Activated naive CD4-positive, alpha-beta T cell treated with anti-CD3 and anti-CD28 coated beads, Interleukin-2, amount 10 ng/mL, durations not matched to agents 7 days and 5 days (primary cell): ENCODE measurements around the gene DCTN1.
A peak's percentile ranks its signal among the peaks of the same experiment; 100 is the strongest.

Experiments used
- CTCF ChIA-PET: fragments of 350-600 bp; sonication (Branson Sonifier 250); formaldehyde crosslinking; loops from one replicate; lab custom pipeline; 2021; ENCODE audit warnings: antibody characterized with exemption; lab: Charles Lee
- DNase-seq: peaks from one replicate; pipeline ENCODE4 v3.0.0-alpha.2; 2020
- H3K27ac Mint-ChIP-seq: one replicate; pipeline ENCODE4 v1.8.0; 2021; ENCODE audit warnings: mild to moderate bottlenecking, moderate library complexity, mixed read lengths
- H3K27me3 Mint-ChIP-seq: one replicate; pipeline ENCODE4 v1.8.0; 2021; ENCODE audit warnings: mild to moderate bottlenecking, mixed read lengths
- H3K36me3 Mint-ChIP-seq: one replicate; pipeline ENCODE4 v1.8.0; 2021; ENCODE audit warnings: mixed read lengths
- H3K4me1 Mint-ChIP-seq: one replicate; pipeline ENCODE4 v1.8.0; 2021; ENCODE audit warnings: mixed read lengths
- H3K4me3 Mint-ChIP-seq: one replicate; pipeline ENCODE4 v1.8.0; 2021; ENCODE audit warnings: mild to moderate bottlenecking, moderate library complexity, mixed read lengths
- H3K9me3 Mint-ChIP-seq: one replicate; pipeline ENCODE4 v1.8.0; 2021; ENCODE audit warnings: mixed read lengths

The DCTN1 gene

DNA sequence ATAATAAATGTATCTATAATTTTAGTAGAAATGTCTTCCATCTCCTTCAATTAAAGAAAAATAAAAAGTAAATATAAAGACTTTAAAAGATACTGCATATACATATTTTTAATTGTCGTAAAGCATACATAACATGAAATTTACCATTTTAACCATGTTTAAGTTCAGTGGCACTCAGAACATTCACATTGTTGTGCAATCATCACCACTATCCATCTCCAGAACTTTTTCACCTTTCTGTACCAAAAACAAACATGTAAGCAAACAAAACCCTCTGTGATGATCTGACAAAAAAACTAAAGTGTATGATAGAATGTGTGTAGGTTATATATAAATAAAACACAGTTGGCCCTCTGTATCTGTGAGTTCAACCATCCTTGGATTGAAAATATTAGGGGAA, 13.4 kb upstream of the DCTN1 start:
- Mint-ChIP-seq H3K27me3 (peaks cover 12% of the 10 kb centered on the region), H3K9me3 (no peaks in the 10 kb centered on the region), H3K4me1 (peaks cover 5% of the 10 kb centered on the region), H3K4me3 (no peak overlapping the region), H3K36me3 (no peaks in the 10 kb centered on the region), H3K27ac (no peak overlapping the region)
- DNase-seq = no peak
- CTCF ChIA-PET = interaction anchor here (1.4 kb wide), 1 partner anchor 59 kb away, joined by 3 read pairs; no protein-coding TSS in a partner anchor

DNA sequence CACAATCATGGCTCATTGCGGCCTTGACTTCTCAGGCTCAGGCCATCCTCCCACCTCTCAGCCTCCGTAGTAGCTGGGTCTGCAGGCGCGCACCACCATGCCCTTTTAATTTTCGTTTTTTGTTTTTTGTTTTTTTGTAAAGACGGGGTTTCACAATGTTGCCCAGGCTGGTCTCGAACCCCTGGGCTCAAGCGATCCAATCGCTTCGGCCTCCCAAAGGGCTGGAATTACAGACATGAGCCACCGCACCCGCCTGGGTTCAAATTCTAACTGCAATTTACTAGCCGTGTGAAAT, 12.3 kb upstream of the DCTN1 start:
- no peaks in the 10 kb centered on the region for H3K9me3 Mint-ChIP-seq
- H3K27me3 Mint-ChIP-seq = peaks cover 12% of the 10 kb centered on the region
- H3K4me1 Mint-ChIP-seq = peaks cover 5% of the 10 kb centered on the region
- H3K4me3 Mint-ChIP-seq = no peak overlapping the region
- no peak overlapping the region for H3K27ac Mint-ChIP-seq
- H3K36me3 Mint-ChIP-seq = no peaks in the 10 kb centered on the region
- DNase-seq = no peak
- CTCF ChIA-PET = interaction anchor here (1.0 to 2.4 kb wide), 9 partner anchors 9 to 143 kb away, joined by 3 to 10 read pairs (median 4); partner anchors contain the start of genes C2orf81 and WDR54

GRCh38 chr2:74391580-74392448, 11.7 kb upstream of the DCTN1 start:
- Mint-ChIP-seq H3K36me3 (no peaks in the 10 kb centered on the region), H3K27me3 (peaks cover 12% of the 10 kb centered on the region), H3K4me3 (peak overlapping the region; percentile 93), H3K4me1 (peaks cover 5% of the 10 kb centered on the region), H3K27ac (peak overlapping the region; percentile 97), H3K9me3 (no peaks in the 10 kb centered on the region)
- DNase-seq = peak; percentile 96
- CTCF ChIA-PET = interaction anchor here (0.6 to 2.4 kb wide), 22 partner anchors 8 to 565 kb away, joined by 3 to 12 read pairs (median 4); partner anchors contain the start of genes C2orf81, CCDC142, TTC31 and WDR54

- peaks cover 5% of the 10 kb centered on the region for H3K4me1 Mint-ChIP-seq
- CTCF ChIA-PET = interaction anchor here (0.6 to 2.4 kb wide), 18 partner anchors 8 to 564 kb away, joined by 3 to 12 read pairs (median 4); partner anchors contain the start of genes C2orf81, CCDC142, TTC31 and WDR54
- H3K27ac Mint-ChIP-seq = peak overlapping the region; percentile 85
- H3K36me3 Mint-ChIP-seq = no peaks in the 10 kb centered on the region
- no peak for DNase-seq
- peaks cover 12% of the 10 kb centered on the region for H3K27me3 Mint-ChIP-seq
- no peaks in the 10 kb centered on the region for H3K9me3 Mint-ChIP-seq
- peak overlapping the region; percentile 93 for H3K4me3 Mint-ChIP-seq
These were observed 11.1 kb upstream of the DCTN1 start for GRCh38 chr2:74391209-74391579.

- no peaks in the 10 kb centered on the region for H3K36me3 Mint-ChIP-seq
- CTCF ChIA-PET = interaction anchor here (1.0 to 2.4 kb wide), 10 partner anchors 8 to 236 kb away, joined by 3 to 12 read pairs (median 4); partner anchors contain the start of genes C2orf81 and WDR54
- H3K27me3 Mint-ChIP-seq = peaks cover 12% of the 10 kb centered on the region
- DNase-seq = no peak
- H3K4me3 Mint-ChIP-seq = peak overlapping the region; percentile 67
- peak overlapping the region; percentile 43 for H3K27ac Mint-ChIP-seq
- H3K9me3 Mint-ChIP-seq = no peaks in the 10 kb centered on the region
- H3K4me1 Mint-ChIP-seq = peaks cover 5% of the 10 kb centered on the region
These were observed 10.5 kb upstream of the DCTN1 start for GRCh38 chr2:74390606-74391005.

DNA sequence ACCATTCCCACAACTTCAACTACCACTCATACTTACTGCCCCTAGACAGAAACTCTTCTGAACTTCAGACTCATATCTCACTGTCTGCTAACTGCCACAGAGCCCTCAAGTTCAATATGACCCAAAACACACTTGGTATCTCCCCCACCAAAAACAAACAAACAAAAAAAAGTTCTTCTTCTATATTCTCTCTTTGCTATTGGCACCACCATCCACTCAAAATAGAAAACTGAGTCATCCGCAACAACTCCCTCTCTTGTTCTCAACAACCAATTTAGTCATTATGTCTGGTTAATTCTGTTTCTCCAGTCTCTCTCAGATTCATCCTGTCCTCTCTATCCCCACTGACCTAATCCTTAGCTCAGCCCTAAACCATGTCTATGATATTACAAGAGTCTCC, 7.2 kb upstream of the DCTN1 start:
- CTCF ChIA-PET = no interaction called here
- no peak for DNase-seq
- Mint-ChIP-seq H3K9me3 (no peaks in the 10 kb centered on the region), H3K27me3 (no peaks in the 10 kb centered on the region), H3K4me3 (no peak overlapping the region), H3K27ac (no peak overlapping the region), H3K4me1 (peaks cover 1% of the 10 kb centered on the region), H3K36me3 (peaks cover 2% of the 10 kb centered on the region)

- Mint-ChIP-seq H3K9me3 (no peaks in the 10 kb centered on the region), H3K4me3 (no peak overlapping the region), H3K4me1 (peaks cover 12% of the 10 kb centered on the region), H3K27ac (no peak overlapping the region), H3K36me3 (peaks cover 2% of the 10 kb centered on the region), H3K27me3 (no peaks in the 10 kb centered on the region)
- no peak for DNase-seq
- CTCF ChIA-PET = no interaction called here
These were observed 5.3 kb upstream of the DCTN1 start for GRCh38 chr2:74385396-74385795.

DNA sequence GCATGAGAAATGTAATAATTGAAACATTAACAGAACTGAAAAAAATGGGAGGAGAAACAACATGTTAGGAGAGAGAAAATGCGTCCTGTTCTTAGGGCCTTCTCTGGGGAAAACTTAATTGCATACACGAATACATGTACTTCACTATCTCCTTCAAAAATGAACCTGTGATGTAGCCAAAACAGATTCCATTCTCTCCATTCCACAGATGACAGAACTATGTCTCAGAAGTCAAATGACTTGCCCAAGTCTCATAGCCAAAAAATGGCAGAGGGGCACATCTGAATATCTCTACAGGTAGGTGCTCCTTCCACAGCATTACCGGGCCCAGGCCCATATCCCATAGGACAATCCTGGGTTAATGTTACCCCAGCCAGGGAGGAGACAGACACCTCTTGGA, 3.9 kb upstream of the DCTN1 start:
- Mint-ChIP-seq H3K9me3 (no peaks in the 10 kb centered on the region), H3K36me3 (peaks cover 2% of the 10 kb centered on the region), H3K4me1 (peaks cover 18% of the 10 kb centered on the region), H3K27ac (no peak overlapping the region), H3K4me3 (no peak overlapping the region), H3K27me3 (no peaks in the 10 kb centered on the region)
- CTCF ChIA-PET = no interaction called here
- DNase-seq = no peak

DNA sequence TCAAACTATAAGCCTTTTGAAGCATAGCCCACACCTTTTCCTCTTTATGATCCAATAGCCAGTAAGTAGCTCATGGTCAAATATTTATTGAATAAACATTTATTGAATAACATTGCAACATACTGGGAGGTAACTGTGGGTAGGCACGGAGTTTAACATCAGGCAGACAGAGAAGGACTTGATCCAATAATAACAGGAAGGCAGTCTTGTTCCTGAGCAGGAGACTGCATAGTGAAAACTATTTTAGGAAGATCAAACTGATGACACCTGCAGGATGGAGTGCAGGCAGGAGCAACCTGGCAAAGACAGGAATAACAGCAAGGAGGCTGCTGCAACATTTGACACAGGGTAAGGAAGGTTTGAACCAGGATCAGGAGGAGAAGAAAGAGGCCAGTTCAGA, 3.1 kb upstream of the DCTN1 start:
- Mint-ChIP-seq H3K9me3 (no peaks in the 10 kb centered on the region), H3K27me3 (no peaks in the 10 kb centered on the region), H3K4me1 (peaks cover 23% of the 10 kb centered on the region), H3K36me3 (peaks cover 6% of the 10 kb centered on the region), H3K4me3 (no peak overlapping the region), H3K27ac (no peak overlapping the region)
- CTCF ChIA-PET = interaction anchor here (1.5 to 1.6 kb wide), 2 partner anchors 8 to 17 kb away, joined by 4 to 5 read pairs; no protein-coding TSS in a partner anchor
- DNase-seq = no peak

GRCh38 chr2:74381751-74382150, 1.6 kb upstream of the DCTN1 start:
- peaks cover 23% of the 10 kb centered on the region for H3K4me1 Mint-ChIP-seq
- no peak for DNase-seq
- peaks cover 8% of the 10 kb centered on the region for H3K36me3 Mint-ChIP-seq
- CTCF ChIA-PET = interaction anchor here (0.9 to 1.6 kb wide), 4 partner anchors 9 to 132 kb away, joined by 4 to 6 read pairs (median 4); no protein-coding TSS in a partner anchor
- H3K9me3 Mint-ChIP-seq = no peaks in the 10 kb centered on the region
- no peak overlapping the region for H3K4me3 Mint-ChIP-seq
- peak overlapping the region; percentile 1 for H3K27ac Mint-ChIP-seq
- no peaks in the 10 kb centered on the region for H3K27me3 Mint-ChIP-seq

GRCh38 chr2:74378007-74378406, 2.1 kb downstream of the DCTN1 start:
- H3K9me3 Mint-ChIP-seq = no peaks in the 10 kb centered on the region
- DNase-seq = no peak
- CTCF ChIA-PET = no interaction called here
- no peak overlapping the region for H3K27ac Mint-ChIP-seq
- H3K4me3 Mint-ChIP-seq = no peak overlapping the region
- peaks cover 10% of the 10 kb centered on the region for H3K36me3 Mint-ChIP-seq
- peaks cover 30% of the 10 kb centered on the region for H3K4me1 Mint-ChIP-seq
- H3K27me3 Mint-ChIP-seq = no peaks in the 10 kb centered on the region

GRCh38 chr2:74375838-74376237, 4.3 kb downstream of the DCTN1 start:
- DNase-seq = no peak
- H3K27me3 Mint-ChIP-seq = no peaks in the 10 kb centered on the region
- CTCF ChIA-PET = interaction anchor here (0.7 to 1.5 kb wide), 2 partner anchors 16 to 25 kb away, joined by 3 to 4 read pairs; no protein-coding TSS in a partner anchor
- peaks cover 21% of the 10 kb centered on the region for H3K4me1 Mint-ChIP-seq
- peaks cover 16% of the 10 kb centered on the region for H3K36me3 Mint-ChIP-seq
- no peaks in the 10 kb centered on the region for H3K9me3 Mint-ChIP-seq
- no peak overlapping the region for H3K27ac Mint-ChIP-seq
- H3K4me3 Mint-ChIP-seq = no peak overlapping the region

- Mint-ChIP-seq H3K27me3 (no peaks in the 10 kb centered on the region), H3K36me3 (peaks cover 23% of the 10 kb centered on the region), H3K4me3 (no peak overlapping the region), H3K4me1 (peaks cover 13% of the 10 kb centered on the region), H3K27ac (no peak overlapping the region), H3K9me3 (no peaks in the 10 kb centered on the region)
- no peak for DNase-seq
- CTCF ChIA-PET = interaction anchor here (1.5 kb wide), 1 partner anchor 26 kb away, joined by 4 read pairs; no protein-coding TSS in a partner anchor
These were observed 5.5 kb downstream of the DCTN1 start for GRCh38 chr2:74374509-74375205.

- Mint-ChIP-seq H3K4me3 (no peak overlapping the region), H3K9me3 (no peaks in the 10 kb centered on the region), H3K4me1 (peaks cover 12% of the 10 kb centered on the region), H3K36me3 (peaks cover 28% of the 10 kb centered on the region), H3K27ac (no peak overlapping the region), H3K27me3 (no peaks in the 10 kb centered on the region)
- CTCF ChIA-PET = interaction anchor here (0.9 kb wide), 1 partner anchor 39 kb away, joined by 4 read pairs; no protein-coding TSS in a partner anchor
- DNase-seq = no peak
These were observed 6.1 kb downstream of the DCTN1 start for GRCh38 chr2:74373985-74374384.
